Uterus (tissue), 2 donors: ENCODE results near the gene SMAD6.

Experiments
- CTCF ChIP-seq, 4 experiments: fragments of 200-600 bp in 2 of 4; fragments of 450-650 bp in 2 of 4; sonication (generic) in 2 of 4; IDR thresholded peaks; one replicate each; pipeline ENCODE4 v1.5.1; 2016 to 2019; ENCODE audit warnings: antibody characterized with exemption in 4 of 4, mild to moderate bottlenecking in 2 of 4, moderate library complexity in 1 of 4
- POLR2A ChIP-seq, 2 donors: fragments of 450-650 bp; IDR thresholded peaks; one replicate each; pipeline ENCODE4 v1.6.1; 2016; ENCODE audit warnings: antibody characterized with exemption in 2 of 2, mild to moderate bottlenecking in 1 of 2, moderate library complexity in 1 of 2

DNA sequence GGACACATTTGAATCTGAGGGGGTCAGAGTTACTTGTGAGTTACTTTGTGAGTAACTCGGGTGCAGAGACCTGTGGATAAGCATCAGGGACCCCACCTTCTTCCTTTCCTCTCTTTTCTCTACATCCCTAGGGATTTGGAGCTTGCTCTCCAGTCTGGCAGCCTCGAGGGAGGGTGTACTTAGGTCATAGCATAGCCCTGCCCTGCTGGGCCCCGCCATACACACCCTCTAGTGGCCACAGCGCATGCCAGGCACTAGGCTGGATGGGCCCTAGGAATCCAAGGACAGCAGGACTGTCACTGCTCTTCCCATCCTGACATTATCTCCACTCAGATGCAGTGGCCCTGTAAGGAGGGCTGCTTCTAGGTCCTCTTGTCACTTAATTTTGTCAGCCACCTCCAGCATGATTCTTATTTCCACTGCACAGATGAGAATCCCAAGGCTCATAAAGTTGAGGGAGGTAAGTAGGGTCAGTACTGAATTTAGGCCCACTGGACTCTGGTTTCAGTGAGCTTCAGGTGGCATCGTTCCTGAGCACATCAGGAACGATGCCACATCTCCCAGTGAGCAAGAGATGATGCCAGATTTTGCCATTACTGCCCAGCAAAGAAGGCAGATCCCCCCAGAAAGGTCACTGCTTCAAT is 3.6 kb upstream of the SMAD6 start:
- TF ChIP-seq CTCF (IDR thresholded peaks at IDR 0.05), result peak; percentile 53 to 70 (median 64)
- TF ChIP-seq POLR2A (IDR thresholded peaks at IDR 0.05), result no peak
